NCI-H524 (cell line): ENCODE data around the gene TECR.
A peak's percentile ranks its signal among the peaks of the same experiment; 100 is the strongest.
"Not testable (repeated sequence)": the region's sequence is repeated elsewhere in the genome, so short reads cannot be mapped to it uniquely, and the experiment has no call there.

Experiments
- DNase-seq, 2 experiments: peaks; one replicate each; lab custom pipeline; 2025; lab: John Stamatoyannopoulos, UW

The TECR gene

DNA sequence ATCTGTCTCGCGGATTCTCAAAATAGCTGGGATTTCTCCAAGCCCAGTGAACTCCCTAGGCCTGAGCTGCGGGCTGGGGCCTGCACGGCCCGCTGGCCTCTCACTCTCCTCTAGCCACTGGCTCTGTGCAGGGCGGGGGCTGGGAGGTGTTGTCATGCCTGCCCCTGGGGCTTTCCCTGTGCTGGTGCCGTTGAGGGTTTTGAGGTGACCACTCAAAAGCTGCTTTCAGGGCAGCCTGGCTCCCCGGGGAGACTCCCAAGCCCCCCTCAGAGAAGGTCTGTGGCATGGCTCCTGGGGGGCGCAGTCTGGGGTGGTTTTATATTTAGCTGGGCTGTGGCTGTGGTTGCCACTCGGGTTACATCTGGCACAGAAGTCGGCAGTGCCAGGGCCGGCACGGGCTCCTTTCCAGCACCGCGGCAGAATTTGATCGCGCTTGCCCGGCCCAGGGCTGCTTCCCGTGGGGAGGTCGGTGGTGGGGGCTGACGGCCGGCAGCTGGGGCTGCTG is 32.5 kb downstream of the TECR start:
- no peak for DNase-seq

DNA sequence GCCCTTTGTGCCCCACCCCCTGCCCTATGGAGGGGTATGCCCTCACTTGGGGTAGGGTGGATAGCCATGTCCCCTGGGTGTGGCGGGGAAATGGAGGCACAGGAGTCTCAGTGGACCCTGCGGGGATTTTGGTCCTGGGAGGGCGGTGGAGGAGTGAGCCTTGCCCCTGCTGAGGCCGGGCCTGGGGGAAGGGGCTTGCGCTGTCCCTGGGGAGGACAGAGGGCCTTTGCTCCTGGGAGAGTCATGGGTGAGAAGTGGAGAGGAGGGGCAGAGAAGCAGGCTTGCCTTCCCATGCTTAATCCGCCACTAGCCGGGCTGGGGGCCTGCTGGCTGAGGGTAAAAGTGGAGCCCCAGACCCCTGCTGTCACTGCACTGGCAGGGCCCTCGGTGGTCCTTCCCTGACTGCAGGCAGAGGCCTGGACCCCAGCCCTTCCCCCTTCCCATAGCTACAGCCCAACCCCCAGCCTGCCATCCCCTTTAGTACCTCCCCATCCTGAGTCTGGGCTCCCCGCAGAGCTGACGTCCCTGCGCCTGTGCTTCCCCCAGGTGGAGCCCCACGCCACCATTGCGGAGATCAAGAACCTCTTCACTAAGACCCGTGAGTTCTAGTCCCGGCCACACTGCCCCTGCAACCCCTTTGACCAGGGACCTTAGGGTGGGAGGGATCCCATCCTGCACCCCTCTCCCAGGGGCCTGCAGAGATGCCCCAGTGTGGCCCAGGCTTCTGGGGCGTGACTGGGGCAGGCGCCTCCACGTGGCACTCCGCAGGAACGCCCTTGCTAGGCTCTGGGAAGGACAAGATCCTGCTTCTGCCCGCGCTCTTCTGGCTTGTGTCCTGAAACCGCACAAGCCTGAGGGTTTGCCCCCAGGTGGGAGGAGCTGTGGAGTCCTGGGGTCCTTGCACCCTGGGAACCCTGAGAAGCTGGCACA is 33.5 kb downstream of the TECR start:
- DNase-seq, result no peak

DNA sequence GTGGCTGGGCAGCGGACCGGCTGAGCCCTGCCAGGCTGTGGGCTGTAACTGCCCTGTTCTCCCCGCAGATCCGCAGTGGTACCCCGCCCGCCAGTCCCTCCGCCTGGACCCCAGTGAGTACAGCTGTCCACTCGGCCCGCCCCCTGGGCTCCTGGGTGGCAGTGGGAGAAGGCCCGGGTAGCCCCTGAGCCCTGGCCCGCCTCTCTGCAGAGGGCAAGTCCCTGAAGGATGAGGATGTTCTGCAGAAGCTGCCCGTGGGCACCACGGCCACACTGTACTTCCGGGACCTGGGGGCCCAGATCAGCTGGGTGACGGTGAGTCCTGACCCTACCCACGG is 34.2 kb downstream of the TECR start:
- DNase-seq, result no peak

DNA sequence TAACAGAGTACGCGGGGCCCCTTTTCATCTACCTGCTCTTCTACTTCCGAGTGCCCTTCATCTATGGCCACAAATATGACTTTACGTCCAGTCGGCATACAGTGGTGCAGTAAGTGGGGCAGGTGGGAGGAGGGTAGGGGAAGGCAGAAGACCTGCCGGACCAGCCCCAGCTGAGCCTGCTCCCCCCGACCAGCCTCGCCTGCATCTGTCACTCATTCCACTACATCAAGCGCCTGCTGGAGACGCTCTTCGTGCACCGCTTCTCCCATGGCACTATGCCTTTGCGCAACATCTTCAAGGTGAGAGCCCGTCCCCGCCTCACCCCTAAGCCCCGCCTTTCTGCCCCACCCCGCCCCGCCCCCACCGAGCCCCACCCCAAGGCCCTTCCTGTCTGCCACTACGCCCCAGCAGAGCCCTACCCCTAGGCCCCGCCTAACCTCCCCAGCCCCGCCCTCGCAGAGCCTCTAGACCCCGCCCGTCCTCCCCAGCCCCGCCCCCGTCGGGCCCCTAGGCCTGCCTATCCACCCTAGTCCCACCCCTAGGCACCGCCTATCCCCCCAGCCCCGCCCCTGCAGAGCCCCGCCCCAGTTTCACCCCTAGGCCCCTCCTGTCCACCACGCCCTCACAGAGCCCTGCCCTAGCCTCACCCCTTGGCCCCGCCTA is 34.7 kb downstream of the TECR start:
- DNase-seq, result no peak

DNA sequence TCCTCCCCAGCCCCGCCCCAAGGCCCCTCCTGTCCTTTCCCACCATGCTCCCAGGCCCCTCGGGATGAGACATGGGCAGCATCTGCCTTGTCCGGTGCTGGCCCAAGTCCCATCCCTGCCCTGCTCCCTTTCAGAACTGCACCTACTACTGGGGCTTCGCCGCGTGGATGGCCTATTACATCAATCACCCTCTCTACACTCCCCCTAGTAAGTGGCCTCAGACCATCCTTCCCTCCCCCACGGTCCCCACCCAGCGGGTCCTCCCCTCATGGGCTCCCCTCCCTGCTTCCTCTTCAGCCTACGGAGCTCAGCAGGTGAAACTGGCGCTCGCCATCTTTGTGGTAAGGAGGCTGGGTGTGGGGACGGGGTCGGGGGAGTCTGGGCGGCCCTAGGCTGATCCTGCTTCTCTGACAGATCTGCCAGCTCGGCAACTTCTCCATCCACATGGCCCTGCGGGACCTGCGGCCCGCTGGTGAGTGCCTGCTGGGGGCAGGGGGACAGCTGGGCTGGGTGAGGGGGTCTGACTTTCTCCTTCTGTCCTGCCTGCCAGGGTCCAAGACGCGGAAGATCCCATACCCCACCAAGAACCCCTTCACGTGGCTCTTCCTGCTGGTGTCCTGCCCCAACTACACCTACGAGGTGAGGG is 35.4 kb downstream of the TECR start:
- not testable (repeated sequence) for DNase-seq

DNA sequence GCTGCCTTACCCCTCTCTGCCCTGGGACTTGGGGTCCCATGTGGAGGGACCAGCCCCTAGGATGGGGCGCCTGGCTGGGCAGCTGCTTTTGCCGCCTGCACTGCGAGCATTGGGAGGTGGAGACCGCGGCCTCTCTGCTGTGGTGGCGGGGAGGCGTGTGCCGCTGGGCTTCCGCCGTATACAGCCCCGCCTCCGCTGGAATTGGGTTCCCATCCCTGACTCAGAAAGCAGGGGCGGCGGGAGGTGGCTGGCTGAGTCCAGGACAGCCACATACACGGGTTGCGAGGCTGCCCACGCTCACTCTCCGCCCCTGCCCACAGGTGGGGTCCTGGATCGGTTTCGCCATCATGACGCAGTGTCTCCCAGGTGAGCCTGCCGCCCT is 35.9 kb downstream of the TECR start:
- no peak for DNase-seq

DNA sequence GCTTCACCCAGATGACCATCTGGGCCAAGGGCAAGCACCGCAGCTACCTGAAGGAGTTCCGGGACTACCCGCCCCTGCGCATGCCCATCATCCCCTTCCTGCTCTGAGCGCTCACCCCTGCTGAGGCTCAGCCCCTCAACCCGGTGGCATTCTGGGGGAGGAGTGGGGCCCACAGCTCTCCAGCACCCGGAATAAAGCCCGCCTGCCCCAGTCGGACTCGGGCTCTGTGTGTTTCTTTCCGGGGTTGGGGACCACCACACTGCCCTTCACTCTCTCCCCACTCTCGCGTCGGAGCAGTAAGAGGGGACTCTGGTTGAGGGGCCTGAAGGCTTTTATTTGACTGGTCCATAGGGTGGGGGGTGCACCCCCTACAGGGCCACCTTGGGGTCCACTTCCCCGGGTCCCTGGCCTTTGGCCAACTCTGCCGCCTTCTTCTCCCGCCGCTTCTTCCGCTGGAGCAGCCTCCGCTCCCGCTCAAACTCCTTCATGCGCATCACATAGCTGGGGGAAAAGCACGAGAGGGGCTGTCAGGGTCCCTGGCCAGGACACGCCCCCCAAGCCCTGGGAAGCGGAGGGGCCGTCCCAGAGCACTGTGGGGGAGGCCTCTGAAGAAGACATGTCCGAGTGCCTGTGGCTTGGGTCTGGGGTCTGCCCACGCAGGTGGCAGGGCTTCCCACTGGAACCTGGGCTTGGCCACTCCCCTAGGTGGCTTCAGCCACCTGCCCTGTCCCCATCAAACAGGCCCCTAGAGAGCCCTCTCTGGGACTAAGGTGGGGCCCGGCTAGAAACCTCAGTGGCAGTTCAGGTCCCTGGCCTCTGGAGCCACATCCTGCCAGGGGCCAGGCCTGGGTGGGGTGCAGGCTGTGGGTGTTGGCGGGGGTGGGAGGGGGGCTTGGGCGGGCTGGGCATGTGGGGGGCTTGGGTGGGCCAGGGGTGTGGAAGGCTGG is 36.6 kb downstream of the TECR start:
- DNase-seq, result no peak

DNA sequence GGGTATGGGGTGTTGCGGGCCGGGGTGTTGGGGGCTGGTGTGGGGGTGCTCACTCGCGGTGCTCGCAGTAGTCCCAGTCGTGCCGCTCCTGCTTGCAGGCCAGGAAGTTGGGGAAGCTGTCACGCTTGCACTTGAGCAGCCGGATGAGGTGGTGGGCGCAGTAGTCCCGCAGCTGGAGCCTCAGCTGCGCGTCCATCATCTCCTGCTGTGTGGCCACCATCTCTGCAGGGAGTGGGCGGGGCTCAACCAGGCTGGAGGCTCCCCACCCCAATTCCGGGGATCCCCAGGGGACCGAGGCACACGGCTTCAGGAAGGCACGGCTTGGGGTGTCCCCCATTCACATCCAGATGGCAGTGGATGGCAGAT is 37.3 kb downstream of the TECR start:
- DNase-seq, result no peak

DNA sequence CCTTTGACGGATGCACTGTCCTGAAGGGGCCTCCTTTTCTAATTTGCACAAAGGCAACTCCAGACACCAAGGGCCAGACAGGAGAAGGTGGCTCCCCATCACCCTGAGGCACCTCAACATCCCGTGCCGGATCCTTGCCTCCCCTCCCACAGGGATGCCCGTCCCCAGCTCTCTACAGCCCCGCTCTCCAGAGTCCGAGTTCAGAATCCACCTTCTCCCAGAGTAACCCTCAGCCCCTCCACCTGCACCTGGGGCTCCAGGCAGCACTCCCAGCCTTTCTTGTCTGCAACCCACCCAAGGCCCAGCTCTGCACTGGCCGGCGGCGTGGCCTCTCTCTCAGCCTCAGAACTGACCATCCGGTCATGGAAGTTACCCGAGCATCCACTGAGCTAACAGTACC is 37.7 kb downstream of the TECR start:
- DNase-seq, result no peak

DNA sequence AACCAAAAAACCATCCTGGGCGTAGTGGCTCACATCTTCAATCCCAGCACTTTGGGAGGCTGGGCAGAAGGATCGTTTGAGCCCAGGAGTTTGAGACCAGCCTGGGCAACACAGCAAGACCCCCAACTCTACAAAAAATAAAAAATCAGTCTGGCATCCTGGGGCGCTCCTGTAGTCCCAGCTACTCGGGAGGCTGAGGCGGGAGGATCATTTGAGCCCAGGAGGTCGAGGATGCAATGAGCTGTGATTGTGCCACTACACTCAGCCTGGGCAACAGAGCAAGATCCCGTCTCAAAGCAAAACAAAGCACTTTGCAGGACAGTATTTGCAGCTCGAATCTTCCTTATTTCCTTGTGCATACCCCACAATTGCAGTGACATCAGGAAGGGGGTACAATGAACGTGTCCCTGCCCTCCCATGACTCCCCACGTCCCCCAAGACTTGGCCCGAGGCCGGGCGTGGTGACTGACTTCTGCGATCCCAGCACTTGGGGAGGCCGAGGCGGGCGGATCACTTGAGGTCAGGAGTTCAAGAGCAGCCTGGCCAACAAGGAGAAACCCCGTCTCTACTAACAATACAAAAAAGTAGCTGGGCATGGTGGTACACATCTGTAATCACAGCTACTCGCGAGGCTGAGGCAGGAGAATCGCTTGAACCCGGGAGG is 41.6 kb downstream of the TECR start:
- DNase-seq, result no peak

DNA sequence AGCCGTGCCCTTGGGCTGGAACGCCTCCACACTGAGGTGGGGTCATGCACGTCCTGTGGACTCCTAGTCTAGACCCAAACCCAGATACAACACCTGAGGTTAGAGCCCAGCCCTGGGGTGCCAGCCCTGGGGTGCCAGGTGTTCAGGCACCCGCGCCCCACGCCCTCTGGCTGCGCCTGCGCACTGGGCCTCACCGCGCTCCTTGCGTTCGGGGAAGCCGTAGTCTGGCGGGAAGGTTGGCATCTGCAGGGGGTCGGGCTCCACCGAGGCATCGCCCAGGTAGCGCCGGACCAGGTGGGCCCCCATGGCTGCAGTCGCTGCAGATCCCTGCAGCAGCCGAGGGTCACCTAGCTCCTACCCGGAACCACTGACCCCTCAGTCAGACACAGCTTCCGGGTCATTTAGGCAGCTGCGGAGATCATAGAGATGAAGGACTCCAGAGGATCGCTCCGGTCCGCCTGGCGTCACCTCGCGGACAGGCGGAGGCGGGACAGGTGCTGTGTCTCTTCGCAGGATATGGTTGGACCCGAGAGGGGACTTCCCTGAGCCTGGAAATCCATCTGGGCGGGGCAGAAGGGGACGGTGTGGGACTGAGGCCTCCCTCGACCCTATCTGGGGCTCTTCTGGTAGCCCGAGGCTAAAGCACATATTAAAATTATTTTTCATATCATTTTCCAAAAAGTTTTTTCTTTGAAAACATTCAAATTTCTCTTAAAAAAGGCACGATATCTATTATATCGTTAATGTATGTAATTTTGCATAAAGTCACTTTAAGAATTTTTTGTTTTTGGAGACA is 42.5 kb downstream of the TECR start, which contains the start of gene NDUFB7:
Gene NDUFB7, minus strand, starts transcription at position 372 of the 796 bp plus-strand sequence. Its CDS starts 66 bp downstream, at position 306.
- DNase-seq, result peak; percentile 92 to 97

DNA sequence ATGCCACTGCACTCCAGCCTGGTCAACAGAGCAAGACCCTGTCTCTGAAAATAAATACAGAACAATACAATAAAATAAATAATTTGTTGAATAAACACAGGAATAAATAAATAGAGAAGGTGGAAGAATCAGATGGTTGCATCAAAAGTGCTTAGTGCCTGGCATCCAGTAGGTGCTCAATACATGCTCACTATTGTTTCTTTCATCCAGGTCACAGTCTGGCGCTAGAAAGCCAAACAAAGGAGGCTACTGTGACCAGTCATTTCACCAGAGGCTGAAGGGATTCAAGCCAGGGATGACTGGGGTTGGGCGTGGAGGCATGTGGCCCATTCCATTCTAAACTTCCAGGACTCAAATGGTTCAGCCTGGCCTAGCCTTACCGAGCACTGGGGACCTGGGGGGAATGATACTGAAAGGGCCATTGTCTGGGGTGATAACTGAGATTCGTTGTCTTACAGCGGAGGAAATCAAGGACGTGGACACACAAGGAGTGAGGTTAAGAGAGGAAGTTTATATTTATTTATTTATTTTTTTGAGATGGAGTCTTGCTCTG is 46.1 kb downstream of the TECR start:
- no peak for DNase-seq

DNA sequence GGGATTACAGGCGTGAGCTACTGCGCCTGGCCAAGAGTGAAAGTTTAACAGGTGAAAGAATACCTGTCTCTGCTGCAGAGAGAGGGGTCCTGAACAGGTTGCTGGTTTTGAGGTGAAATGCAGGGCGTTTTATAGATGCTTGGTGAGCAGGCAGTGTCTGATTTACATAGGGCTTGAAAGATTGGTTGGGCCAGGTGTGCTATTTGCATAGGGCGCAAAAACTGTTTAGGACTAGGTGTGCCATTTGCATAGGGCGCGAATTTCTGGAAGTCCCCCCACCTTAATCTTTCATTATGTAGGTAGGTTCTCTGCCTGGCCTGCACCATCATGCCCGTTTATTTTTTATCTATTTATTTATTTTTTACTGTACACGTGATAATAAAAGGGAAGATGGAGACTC is 47.0 kb downstream of the TECR start:
- DNase-seq, result no peak

DNA sequence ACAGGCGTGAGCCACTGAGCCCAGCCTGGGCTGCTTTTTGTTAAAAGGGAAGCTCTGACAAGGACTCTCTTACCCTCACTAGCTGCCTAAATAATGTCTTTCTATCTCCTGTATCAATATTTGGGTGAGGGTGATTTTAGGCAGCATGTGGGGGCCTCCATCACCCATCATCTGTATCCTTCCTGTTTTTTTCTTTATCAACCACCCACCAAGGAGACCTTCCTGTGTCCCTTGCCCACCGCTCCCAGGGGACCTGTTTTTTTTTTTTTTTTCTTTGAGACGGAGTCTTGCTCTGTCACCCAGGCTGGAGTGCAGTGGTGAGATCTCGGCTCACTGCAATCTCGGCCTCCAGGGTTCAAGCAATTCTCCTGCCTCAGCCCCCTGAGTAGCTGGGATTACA is 47.9 kb downstream of the TECR start:
- DNase-seq, result no peak

DNA sequence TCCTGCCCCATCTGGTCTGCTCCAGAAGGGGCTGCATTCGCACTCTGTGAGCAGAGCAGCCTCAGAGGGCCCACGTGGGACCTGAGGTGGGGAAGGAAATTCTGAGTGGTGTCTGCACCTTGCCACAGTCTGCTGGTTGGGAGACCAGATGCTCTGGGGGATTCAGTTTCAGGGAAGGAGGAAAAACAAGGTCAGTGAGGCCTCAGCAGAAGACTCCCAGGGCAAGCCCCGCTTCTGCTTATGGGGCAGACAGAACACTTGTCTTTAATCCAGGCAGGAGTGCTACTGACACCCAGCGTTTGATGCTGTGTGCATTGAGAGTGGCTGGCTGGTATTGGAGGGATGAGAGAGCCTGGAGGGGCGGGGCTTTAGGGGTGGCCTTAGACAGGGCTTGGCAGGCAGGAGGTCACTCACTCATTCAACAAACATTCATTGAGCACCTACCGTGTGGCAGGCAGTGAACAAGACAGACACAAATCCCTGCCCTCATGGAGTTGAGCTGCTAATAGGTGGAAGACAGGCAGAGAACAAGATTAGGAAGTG is 48.6 kb downstream of the TECR start:
- peak; percentile 93 to 97 for DNase-seq

DNA sequence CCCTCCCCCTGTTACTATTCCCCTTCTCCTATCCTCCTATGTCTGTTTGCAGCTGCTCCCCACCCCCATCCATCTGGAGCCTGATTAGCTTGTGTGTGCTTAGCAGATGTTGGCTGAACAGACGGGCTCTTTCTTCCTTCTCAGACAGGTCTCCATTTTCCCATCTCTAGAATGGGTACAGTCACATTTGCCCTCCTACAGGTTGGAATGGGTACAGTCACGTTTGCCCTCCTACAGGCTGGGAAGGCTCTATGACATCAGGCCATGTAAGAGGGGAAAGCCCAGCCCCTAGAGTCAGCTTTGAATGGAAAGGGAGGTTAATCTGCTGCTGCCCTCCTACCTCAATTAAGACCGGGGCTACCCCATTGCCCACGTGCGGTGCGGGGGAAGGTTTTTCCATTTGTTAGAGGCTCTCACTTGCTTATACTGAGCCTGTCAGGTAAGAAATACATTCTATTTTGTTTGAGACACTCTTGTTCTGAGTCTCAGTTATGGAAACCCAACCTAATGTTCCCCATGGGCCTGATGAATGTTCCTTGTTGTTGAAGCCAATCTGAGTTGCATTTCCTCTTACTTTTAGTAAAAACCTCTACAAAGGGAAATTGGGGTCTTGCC is 51.3 kb downstream of the TECR start:
- peak in 1 of 2 experiments; percentile 31 for DNase-seq

DNA sequence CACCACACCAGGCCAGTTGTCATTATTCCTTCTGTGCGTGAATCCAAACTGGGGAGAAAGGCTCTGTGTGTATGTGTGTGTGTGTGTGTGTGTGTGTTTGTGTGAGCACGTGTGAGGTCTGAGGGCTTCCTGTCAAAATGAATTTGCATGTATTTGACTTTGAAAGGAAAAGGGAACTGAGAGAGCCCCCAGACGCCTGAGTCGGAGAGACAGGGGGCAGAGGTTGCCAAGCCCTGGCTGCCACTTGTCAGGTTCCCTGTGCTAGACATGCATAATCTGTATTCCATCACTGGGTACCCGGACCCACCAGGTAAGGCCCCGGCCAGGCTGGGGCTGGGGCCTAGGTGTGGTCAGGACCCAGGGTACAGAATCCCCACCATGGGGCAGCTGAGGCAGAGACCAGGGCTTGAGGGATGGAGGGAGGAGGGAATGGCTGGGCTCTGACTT is 53.5 kb downstream of the TECR start, which contains the start of gene CLEC17A:
Gene CLEC17A, plus strand, starts transcription at position 191 of the 447 bp plus-strand sequence. Its CDS starts 77 bp downstream, at position 268.
- no peak for DNase-seq

DNA sequence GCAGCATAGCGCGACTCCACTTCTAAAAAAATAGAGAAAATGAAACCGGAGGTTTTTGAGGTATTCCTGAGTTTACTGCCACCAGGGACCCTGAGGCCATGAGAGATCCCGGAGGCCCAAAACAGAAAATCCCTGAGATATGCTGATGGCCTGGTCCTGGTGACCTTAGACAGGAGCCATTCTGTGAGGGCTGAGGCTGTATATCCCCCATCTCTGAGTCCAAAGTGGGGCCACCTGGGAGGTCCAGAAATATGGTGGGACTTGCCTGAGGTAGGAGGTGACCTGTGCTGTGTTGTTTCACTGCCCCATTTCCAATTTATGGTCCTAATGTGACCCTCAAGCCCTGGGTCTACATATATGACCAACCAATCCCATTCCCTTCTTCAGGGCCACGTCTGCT is 55.0 kb downstream of the TECR start:
- not testable (repeated sequence) for DNase-seq

DNA sequence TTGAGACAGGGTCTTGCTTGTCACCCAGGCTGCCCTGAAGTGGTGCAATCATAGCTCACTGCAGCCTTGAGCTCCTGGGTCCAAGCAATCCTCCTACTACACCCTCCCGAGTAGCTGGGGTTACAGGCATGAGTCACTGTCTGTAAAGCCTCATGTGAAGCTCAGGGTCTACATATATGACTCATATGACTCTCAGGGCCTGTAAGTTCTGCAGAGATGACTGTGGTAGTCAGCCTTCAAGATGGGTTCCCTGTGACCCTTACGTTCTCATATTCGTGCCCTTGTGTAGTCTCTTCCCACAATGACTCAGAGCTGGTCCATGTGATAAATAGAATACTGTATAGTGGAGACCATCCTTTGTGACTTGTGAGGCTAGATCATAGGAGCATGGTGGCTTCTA is 55.8 kb downstream of the TECR start:
- DNase-seq, result not testable (repeated sequence)
